HL-60 (cell line): ENCODE data around the gene DHX36.

Experiments used
- DNase-seq, 2 experiments: peaks; one replicate each; pipeline ENCODE4 v3.0.0-alpha.2; 2010 to 2020; ENCODE audit warnings: low read depth in 1 of 2, low spot score in 1 of 2
- H3K27ac ChIP-seq: fragments of 250-450 bp; sonication (Bioruptor Pico); replicated peaks from 2 replicates; pipeline ENCODE4 v1.5.1; 2020; ENCODE audit warnings: mild to moderate bottlenecking, moderate library complexity
- H3K27me3 ChIP-seq: fragments of 250-450 bp; sonication (Bioruptor Pico); 2 replicates; pipeline ENCODE4 v1.5.1; 2021; ENCODE audit warnings: mild to moderate bottlenecking, moderate library complexity; ENCODE audit not compliant: insufficient read depth, poor library complexity, severe bottlenecking
- H3K4me3 ChIP-seq: replicated peaks from 2 replicates; pipeline ENCODE4 v1.5.1; 2011; ENCODE audit warnings: mild to moderate bottlenecking, control low read depth, low read length; ENCODE audit not compliant: insufficient read depth
- GABPA ChIP-seq: IDR thresholded peaks from 2 replicates; pipeline ENCODE4 v1.6.1; 2012; ENCODE audit warnings: low read depth
- POLR2AphosphoS5 ChIP-seq: IDR thresholded peaks from 2 replicates; pipeline ENCODE4 v1.6.1; 2012; ENCODE audit warnings: low read depth
- SPI1 ChIP-seq: IDR thresholded peaks from 2 replicates; pipeline ENCODE4 v1.6.1; 2012; ENCODE audit warnings: low read depth, mild to moderate bottlenecking, borderline replicate concordance
- TF ChIP-seq, protein P1 (sequence below): IDR thresholded peaks from one replicate; pipeline ENCODE4 v1.5.1; 2011; ENCODE audit warnings: low read length, control low read depth, inconsistent platforms; ENCODE audit not compliant: insufficient read depth
- TF ChIP-seq, protein P2 (sequence below): IDR thresholded peaks from 2 replicates; pipeline ENCODE4 v1.6.1; 2012; ENCODE audit warnings: low read depth; ENCODE audit not compliant: insufficient replicate concordance

The DHX36 gene

DNA sequence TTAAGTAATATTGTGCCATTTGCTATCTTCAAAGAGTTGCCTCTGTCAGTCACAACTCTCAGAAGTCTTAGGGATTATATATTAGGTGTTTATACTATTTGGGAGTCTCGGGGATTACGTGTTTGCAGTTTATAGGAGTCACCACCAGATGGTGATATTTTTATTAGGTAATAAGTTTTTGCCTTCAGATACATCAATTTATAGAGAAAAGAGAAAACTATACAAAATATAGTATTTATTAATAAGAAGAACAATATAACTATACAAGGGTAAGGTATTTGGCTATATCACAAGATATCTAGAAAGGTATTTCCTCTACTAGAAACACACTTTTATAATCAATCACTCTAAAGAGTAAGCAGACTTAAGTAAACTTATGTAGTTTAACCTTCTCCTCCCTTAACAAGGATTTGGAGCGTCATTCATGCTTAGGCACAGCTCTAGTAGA, 10.7 kb upstream of the DHX36 start:
- no peak for TF ChIP-seq SPI1
- TF ChIP-seq GABPA = no peak
- TF ChIP-seq, protein P1, sequence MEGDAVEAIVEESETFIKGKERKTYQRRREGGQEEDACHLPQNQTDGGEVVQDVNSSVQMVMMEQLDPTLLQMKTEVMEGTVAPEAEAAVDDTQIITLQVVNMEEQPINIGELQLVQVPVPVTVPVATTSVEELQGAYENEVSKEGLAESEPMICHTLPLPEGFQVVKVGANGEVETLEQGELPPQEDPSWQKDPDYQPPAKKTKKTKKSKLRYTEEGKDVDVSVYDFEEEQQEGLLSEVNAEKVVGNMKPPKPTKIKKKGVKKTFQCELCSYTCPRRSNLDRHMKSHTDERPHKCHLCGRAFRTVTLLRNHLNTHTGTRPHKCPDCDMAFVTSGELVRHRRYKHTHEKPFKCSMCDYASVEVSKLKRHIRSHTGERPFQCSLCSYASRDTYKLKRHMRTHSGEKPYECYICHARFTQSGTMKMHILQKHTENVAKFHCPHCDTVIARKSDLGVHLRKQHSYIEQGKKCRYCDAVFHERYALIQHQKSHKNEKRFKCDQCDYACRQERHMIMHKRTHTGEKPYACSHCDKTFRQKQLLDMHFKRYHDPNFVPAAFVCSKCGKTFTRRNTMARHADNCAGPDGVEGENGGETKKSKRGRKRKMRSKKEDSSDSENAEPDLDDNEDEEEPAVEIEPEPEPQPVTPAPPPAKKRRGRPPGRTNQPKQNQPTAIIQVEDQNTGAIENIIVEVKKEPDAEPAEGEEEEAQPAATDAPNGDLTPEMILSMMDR = no peak
- no peak overlapping the region for H3K4me3 ChIP-seq
- no peaks in the 10 kb centered on the region for H3K27me3 ChIP-seq
- DNase-seq = no peak
- no peak overlapping the region for H3K27ac ChIP-seq

GRCh38 chr3:154327871-154328270, 3.6 kb upstream of the DHX36 start:
- Histone ChIP-seq H3K4me3 (no peak overlapping the region), H3K27me3 (no peaks in the 10 kb centered on the region), H3K27ac (no peak overlapping the region)
- TF ChIP-seq, protein P2, sequence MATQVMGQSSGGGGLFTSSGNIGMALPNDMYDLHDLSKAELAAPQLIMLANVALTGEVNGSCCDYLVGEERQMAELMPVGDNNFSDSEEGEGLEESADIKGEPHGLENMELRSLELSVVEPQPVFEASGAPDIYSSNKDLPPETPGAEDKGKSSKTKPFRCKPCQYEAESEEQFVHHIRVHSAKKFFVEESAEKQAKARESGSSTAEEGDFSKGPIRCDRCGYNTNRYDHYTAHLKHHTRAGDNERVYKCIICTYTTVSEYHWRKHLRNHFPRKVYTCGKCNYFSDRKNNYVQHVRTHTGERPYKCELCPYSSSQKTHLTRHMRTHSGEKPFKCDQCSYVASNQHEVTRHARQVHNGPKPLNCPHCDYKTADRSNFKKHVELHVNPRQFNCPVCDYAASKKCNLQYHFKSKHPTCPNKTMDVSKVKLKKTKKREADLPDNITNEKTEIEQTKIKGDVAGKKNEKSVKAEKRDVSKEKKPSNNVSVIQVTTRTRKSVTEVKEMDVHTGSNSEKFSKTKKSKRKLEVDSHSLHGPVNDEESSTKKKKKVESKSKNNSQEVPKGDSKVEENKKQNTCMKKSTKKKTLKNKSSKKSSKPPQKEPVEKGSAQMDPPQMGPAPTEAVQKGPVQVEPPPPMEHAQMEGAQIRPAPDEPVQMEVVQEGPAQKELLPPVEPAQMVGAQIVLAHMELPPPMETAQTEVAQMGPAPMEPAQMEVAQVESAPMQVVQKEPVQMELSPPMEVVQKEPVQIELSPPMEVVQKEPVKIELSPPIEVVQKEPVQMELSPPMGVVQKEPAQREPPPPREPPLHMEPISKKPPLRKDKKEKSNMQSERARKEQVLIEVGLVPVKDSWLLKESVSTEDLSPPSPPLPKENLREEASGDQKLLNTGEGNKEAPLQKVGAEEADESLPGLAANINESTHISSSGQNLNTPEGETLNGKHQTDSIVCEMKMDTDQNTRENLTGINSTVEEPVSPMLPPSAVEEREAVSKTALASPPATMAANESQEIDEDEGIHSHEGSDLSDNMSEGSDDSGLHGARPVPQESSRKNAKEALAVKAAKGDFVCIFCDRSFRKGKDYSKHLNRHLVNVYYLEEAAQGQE = no peak
- TF ChIP-seq SPI1 (no peak), POLR2AphosphoS5 (no peak), GABPA (no peak)
- TF ChIP-seq, protein P1 = no peak
- no peak for DNase-seq

GRCh38 chr3:154324919-154325318, 632 bp upstream of the DHX36 start:
- Histone ChIP-seq H3K27me3 (no peaks in the 10 kb centered on the region), H3K4me3 (no peak overlapping the region; the same call in 1 of the 2 replicates), H3K27ac (peak overlapping the region; percentile 95)
- TF ChIP-seq, protein P1 = no peak
- TF ChIP-seq GABPA (no peak), SPI1 (no peak), POLR2AphosphoS5 (no peak)
- TF ChIP-seq, protein P2 = no peak
- no peak for DNase-seq
